SK-N-MC (cell line): ENCODE results near the gene CD99.
A peak's percentile ranks its signal among the peaks of the same experiment; 100 is the strongest.

ENCODE experiments used
- DNase-seq: peaks from one replicate; pipeline ENCODE4 v3.0.0-alpha.2; 2011; ENCODE audit warnings: low read depth, low spot score
- H3K27ac ChIP-seq: fragments of 200-600 bp; sonication (generic); 2 replicates; pipeline ENCODE4 v1.5.1; 2016; ENCODE audit warnings: mixed run types
- H3K36me3 ChIP-seq: fragments of 200-600 bp; sonication (generic); 2 replicates; pipeline ENCODE4 v1.6.1; 2017; ENCODE audit warnings: antibody characterized with exemption, low read length, mixed read lengths; ENCODE audit not compliant: insufficient read depth
- H3K4me3 ChIP-seq: fragments of 200-600 bp; sonication (generic); 2 replicates; pipeline ENCODE4 v1.5.1; 2016
- H3K9ac ChIP-seq: fragments of 200-600 bp; sonication (generic); 2 replicates; pipeline ENCODE4 v1.8.0; 2017; ENCODE audit warnings: mixed run types, mixed read lengths; ENCODE audit not compliant: insufficient read length
- H3K9me3 ChIP-seq: fragments of 200-600 bp; sonication (generic); 2 replicates; pipeline ENCODE4 v1.6.1; 2017; ENCODE audit warnings: low read depth, mild to moderate bottlenecking, antibody characterized with exemption, low read length, moderate library complexity, mixed read lengths
- EZH2 ChIP-seq: fragments of 200-600 bp; sonication (generic); IDR thresholded peaks from one replicate; pipeline ENCODE4 v1.6.1; 2017; ENCODE audit warnings: antibody characterized with exemption
- FOXP2 ChIP-seq: optimal IDR thresholded peaks from 2 replicates; pipeline ENCODE3; 2011; ENCODE audit warnings: mild to moderate bottlenecking, moderate library complexity; ENCODE audit not compliant: insufficient read depth; ENCODE audit errors: extremely low read length, control extremely low read depth
- POLR2AphosphoS5 ChIP-seq: IDR thresholded peaks from 2 replicates; pipeline ENCODE4 v1.6.1; 2012; ENCODE audit warnings: mild to moderate bottlenecking, low read depth, low read length, borderline replicate concordance

Gene CD99

DNA sequence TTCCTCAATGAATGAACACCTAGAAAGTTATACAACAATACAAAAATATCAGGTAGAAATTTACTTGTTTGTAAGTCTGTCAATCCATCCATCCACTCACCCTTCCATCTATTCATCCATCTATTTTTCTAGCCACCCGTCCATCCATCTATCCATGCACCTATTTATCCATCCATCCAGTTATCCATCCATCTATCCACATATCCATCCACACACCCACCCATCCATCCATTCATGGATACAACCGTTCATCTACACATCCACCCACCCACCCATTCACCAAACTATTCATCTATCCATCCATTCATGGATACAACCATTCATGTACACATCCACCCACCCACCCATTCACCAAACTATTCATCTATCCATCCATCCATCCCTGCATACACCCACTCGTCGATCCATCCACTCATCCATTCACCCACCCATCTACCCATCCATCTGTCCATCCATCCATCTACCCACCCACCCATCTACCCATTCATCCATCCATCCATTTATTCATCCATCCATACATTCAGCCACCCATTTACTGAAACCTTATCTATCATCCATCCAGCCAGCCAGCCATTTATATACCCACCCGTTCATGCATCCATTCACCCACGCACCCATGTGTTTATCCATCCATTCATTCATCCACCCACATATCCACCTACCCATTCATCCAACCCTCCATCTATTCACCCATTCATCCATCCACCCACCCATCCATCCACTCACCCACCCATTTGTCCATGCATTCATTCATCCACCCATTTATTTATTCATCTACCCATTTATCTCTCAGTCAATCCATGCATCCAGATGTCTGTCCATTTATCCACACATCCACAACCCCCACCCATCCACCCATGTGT, 10.4 kb upstream of the CD99 start:
- Histone ChIP-seq H3K9me3 (no peaks in the 10 kb centered on the region), H3K36me3 (no peaks in the 10 kb centered on the region), H3K4me3 (peak overlapping the region; percentile 51), H3K9ac (no peak overlapping the region), H3K27ac (peak overlapping the region; percentile 89)
- DNase-seq, result no peak
- TF ChIP-seq POLR2AphosphoS5 (no peak), EZH2 (no peak), FOXP2 (no peak)

DNA sequence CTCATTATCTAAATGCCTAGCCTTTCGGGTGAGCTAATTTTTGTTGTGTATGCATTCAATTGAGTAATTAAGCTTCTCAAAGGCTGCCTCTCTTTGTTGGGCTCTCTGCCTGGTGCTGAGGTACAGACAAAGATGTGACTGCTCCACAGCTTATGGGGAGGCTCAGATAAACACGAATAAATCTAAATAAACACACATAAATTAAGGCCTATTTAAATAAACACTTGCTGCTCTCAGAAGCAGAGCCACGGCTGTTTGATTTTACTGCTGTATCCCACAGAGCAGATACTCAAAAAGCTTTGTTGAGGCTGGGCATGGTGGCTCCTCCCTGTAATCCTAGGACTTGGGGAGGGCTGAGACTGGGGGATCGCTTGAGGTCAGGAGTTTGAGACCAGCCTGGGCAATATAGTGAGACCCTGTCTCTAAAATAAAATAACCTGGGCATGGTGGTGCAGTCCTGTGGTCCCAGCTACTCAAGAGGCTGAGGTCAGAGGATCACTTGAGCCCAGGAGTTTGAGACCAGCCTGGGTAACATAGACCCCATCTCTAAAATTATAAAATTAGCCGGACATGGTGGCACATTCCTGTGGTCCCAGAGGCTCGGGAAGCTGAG, 8.4 kb upstream of the CD99 start:
- H3K27ac ChIP-seq, result peak overlapping the region; percentile 45
- no peak overlapping the region; the same call in 1 of the 2 replicates for H3K4me3 ChIP-seq
- DNase-seq, result no peak

DNA sequence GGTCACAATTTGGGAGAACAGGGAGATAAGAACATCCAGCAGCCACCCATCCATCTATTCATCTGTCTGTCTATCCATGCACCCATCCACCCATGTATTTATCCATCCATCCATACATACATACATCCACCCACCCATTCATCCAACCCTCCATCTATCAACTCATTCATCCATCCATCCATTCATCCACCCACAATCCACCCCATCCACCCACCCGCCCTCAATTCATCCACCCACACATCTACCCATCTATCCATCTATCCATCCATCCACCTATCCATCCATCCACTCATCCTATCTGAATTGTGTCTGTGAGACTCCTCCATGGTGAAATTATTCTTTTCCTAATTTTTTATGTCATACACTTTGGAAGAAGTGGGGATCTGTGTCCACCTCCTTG, 6.8 kb upstream of the CD99 start:
- TF ChIP-seq POLR2AphosphoS5 (no peak), FOXP2 (no peak), EZH2 (no peak)
- H3K9me3 ChIP-seq, result no peaks in the 10 kb centered on the region

More for the DNA sequence above, 8.4 kb upstream of the CD99 start:
- Histone ChIP-seq H3K9ac (no peak overlapping the region), H3K9me3 (no peaks in the 10 kb centered on the region), H3K36me3 (no peaks in the 10 kb centered on the region)
- TF ChIP-seq EZH2, result no peak
- TF ChIP-seq FOXP2, result peak; percentile 60

GRCh38 chrX:2685886-2686285, 5.2 kb upstream of the CD99 start:
- no peak for DNase-seq
- Histone ChIP-seq H3K9ac (no peak overlapping the region), H3K36me3 (no peaks in the 10 kb centered on the region), H3K4me3 (no peak overlapping the region), H3K27ac (no peak overlapping the region), H3K9me3 (no peaks in the 10 kb centered on the region)
- TF ChIP-seq FOXP2 (no peak), EZH2 (no peak), POLR2AphosphoS5 (no peak)

More for the DNA sequence above, 6.8 kb upstream of the CD99 start:
- no peaks in the 10 kb centered on the region for H3K36me3 ChIP-seq
- H3K4me3 ChIP-seq, result no peak overlapping the region
- no peak for DNase-seq
- no peak overlapping the region for H3K9ac ChIP-seq
- H3K27ac ChIP-seq, result no peak overlapping the region

GRCh38 chrX:2689773-2690666, 1.1 kb upstream of the CD99 start:
- Histone ChIP-seq H3K4me3 (peak overlapping the region; percentile 85), H3K27ac (peak overlapping the region; percentile 81), H3K36me3 (no peaks in the 10 kb centered on the region; the same call in 1 of the 2 replicates), H3K9ac (peak overlapping the region; percentile 41), H3K9me3 (no peaks in the 10 kb centered on the region)
- TF ChIP-seq FOXP2, result no peak
- TF ChIP-seq EZH2, result no peak
- no peak for TF ChIP-seq POLR2AphosphoS5
- no peak for DNase-seq

- H3K27ac ChIP-seq, result peak overlapping the region; percentile 81
- DNase-seq, result no peak
Measured at GRCh38 chrX:2691543-2692220, 587 bp downstream of the CD99 start.

GRCh38 chrX:2692221-2693112, 1.4 kb downstream of the CD99 start:
- H3K36me3 ChIP-seq, result peaks cover 5% of the 10 kb centered on the region
- peak overlapping the region; percentile 81 for H3K27ac ChIP-seq
- H3K9ac ChIP-seq, result peak overlapping the region; percentile 90
- peak overlapping the region; percentile 85 for H3K4me3 ChIP-seq
- no peaks in the 10 kb centered on the region for H3K9me3 ChIP-seq
- TF ChIP-seq EZH2 (no peak), FOXP2 (no peak), POLR2AphosphoS5 (no peak)
- no peak for DNase-seq

More at GRCh38 chrX:2691543-2692220, 587 bp downstream of the CD99 start:
- no peak for TF ChIP-seq EZH2
- TF ChIP-seq FOXP2, result no peak
- no peak for TF ChIP-seq POLR2AphosphoS5
- Histone ChIP-seq H3K36me3 (no peaks in the 10 kb centered on the region; the same call in none of the 2 replicates), H3K9me3 (no peaks in the 10 kb centered on the region), H3K9ac (peak overlapping the region; percentile 90), H3K4me3 (peak overlapping the region; percentile 85)
